NCI-H2107 treated with DMSO at 0.1 percent for 48 hours (cell line): ENCODE results near the gene ZG16B.

Experiments used
- DNase-seq: peaks from one replicate; lab custom pipeline; 2025; ENCODE audit not compliant: unreplicated experiment; lab: John Stamatoyannopoulos, UW

ZG16B gene

GRCh38 chr16:2829501-2830354, at the start of gene ZG16B:
TSS of gene ZG16B (plus strand) at chr16:2830303. CDS start at chr16:2830442, 139 bp downstream.
- no peak for DNase-seq

GRCh38 chr16:2782583-2783351, 47.3 kb upstream of the ZG16B start:
- DNase-seq: no peak

- no peak for DNase-seq
Observed at GRCh38 chr16:2783581-2784357, 46.3 kb upstream of the ZG16B start.

GRCh38 chr16:2784358-2785100, 45.6 kb upstream of the ZG16B start:
- no peak for DNase-seq

- DNase-seq: peak; percentile 28
Observed at GRCh38 chr16:2785101-2785991, 44.8 kb upstream of the ZG16B start.

- DNase-seq: peak; percentile 60
Observed at GRCh38 chr16:2786061-2786825, 43.9 kb upstream of the ZG16B start.

- no peak for DNase-seq
Observed at GRCh38 chr16:2786826-2787151, 43.3 kb upstream of the ZG16B start.

- no peak for DNase-seq
Observed at GRCh38 chr16:2787406-2787805, 42.7 kb upstream of the ZG16B start, which contains the start of gene PRSS33. TSS of gene PRSS33 (minus strand) at chr16:2787560. CDS start at chr16:2786547, 1,013 bp downstream.

- DNase-seq: no peak
Observed at GRCh38 chr16:2787961-2788360, 42.1 kb upstream of the ZG16B start.

- DNase-seq: no peak
Observed at GRCh38 chr16:2790631-2791030, 39.5 kb upstream of the ZG16B start.

- no peak for DNase-seq
Observed at GRCh38 chr16:2791174-2791573, 38.9 kb upstream of the ZG16B start.

- no peak for DNase-seq
Observed at GRCh38 chr16:2792940-2793339, 37.2 kb upstream of the ZG16B start.

- DNase-seq: no peak
Observed at GRCh38 chr16:2795395-2796143, 34.5 kb upstream of the ZG16B start.

- no peak for DNase-seq
Observed at GRCh38 chr16:2798723-2799204, 31.3 kb upstream of the ZG16B start.

- no peak for DNase-seq
Observed at GRCh38 chr16:2799205-2799858, 30.8 kb upstream of the ZG16B start.

- no peak for DNase-seq
Observed at GRCh38 chr16:2799859-2800226, 30.3 kb upstream of the ZG16B start.

- no peak for DNase-seq
Observed at GRCh38 chr16:2803545-2804195, 26.4 kb upstream of the ZG16B start.
